ENCODE data around the gene PIGU.

- TF ChIP-seq, protein P1, sequence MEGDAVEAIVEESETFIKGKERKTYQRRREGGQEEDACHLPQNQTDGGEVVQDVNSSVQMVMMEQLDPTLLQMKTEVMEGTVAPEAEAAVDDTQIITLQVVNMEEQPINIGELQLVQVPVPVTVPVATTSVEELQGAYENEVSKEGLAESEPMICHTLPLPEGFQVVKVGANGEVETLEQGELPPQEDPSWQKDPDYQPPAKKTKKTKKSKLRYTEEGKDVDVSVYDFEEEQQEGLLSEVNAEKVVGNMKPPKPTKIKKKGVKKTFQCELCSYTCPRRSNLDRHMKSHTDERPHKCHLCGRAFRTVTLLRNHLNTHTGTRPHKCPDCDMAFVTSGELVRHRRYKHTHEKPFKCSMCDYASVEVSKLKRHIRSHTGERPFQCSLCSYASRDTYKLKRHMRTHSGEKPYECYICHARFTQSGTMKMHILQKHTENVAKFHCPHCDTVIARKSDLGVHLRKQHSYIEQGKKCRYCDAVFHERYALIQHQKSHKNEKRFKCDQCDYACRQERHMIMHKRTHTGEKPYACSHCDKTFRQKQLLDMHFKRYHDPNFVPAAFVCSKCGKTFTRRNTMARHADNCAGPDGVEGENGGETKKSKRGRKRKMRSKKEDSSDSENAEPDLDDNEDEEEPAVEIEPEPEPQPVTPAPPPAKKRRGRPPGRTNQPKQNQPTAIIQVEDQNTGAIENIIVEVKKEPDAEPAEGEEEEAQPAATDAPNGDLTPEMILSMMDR (IDR thresholded peaks at IDR 0.05 in 4 of 5, conservative IDR thresholded peaks at IDR 0.05 in 1 of 5), result no peak
- TF ChIP-seq POLR2A (IDR thresholded peaks at IDR 0.05), result no peak
These were observed 12.6 kb upstream of the PIGU start for GRCh38 chr20:34689486-34689885.

Data from gastrocnemius medialis (tissue), 4 donors.